Measurements from ENCODE around the gene SNRNP27. TPM values are rescaled to one million over a fixed set of nuclear protein-coding genes. Genes with fewer than 3 reads are reported as not detected.

Gene SNRNP27
- total RNA-seq, 1 experiment from 2014 or later: 130 TPM

- H3K9me3 ChIP-seq (replicated peaks): no peaks in the 10 kb centered on the region
- H3K27me3 ChIP-seq (replicated peaks): no peaks in the 10 kb centered on the region
- H3K4me1 ChIP-seq (replicated peaks): peaks cover 24% of the 10 kb centered on the region
- no peak overlapping the region for H3K4me3 ChIP-seq
- DNase-seq (ENCODE audit: low read depth in 1 of 2, low spot score in 2 of 2): no peak
- peak overlapping the region; percentile 72 for H3K27ac ChIP-seq
- peaks cover 24% of the 10 kb centered on the region for H3K36me3 ChIP-seq
Observed at GRCh38 chr2:69933254-69933828, 39.6 kb downstream of the SNRNP27 start.

GRCh38 chr2:69933839-69934613, 40.3 kb downstream of the SNRNP27 start:
- Histone ChIP-seq H3K27me3 (replicated peaks) (no peaks in the 10 kb centered on the region), H3K36me3 (peaks cover 26% of the 10 kb centered on the region), H3K4me1 (replicated peaks) (peaks cover 24% of the 10 kb centered on the region), H3K27ac (peak overlapping the region; percentile 72), H3K4me3 (no peak overlapping the region), H3K9me3 (replicated peaks) (no peaks in the 10 kb centered on the region)
- DNase-seq (ENCODE audit: low read depth in 1 of 2, low spot score in 2 of 2): peak; percentile 56 to 70

GRCh38 chr2:69934614-69934908, 40.8 kb downstream of the SNRNP27 start:
- H3K27ac ChIP-seq: peak overlapping the region; percentile 72
- H3K36me3 ChIP-seq: peaks cover 27% of the 10 kb centered on the region
- peaks cover 24% of the 10 kb centered on the region for H3K4me1 ChIP-seq (replicated peaks)
- no peak for DNase-seq (ENCODE audit: low read depth in 1 of 2, low spot score in 2 of 2)
- no peak overlapping the region for H3K4me3 ChIP-seq
- no peaks in the 10 kb centered on the region for H3K27me3 ChIP-seq (replicated peaks)
- no peaks in the 10 kb centered on the region for H3K9me3 ChIP-seq (replicated peaks)

- H3K9me3 ChIP-seq (replicated peaks): no peaks in the 10 kb centered on the region
- H3K36me3 ChIP-seq: peaks cover 28% of the 10 kb centered on the region
- peak overlapping the region; percentile 72 for H3K27ac ChIP-seq
- DNase-seq (ENCODE audit: low read depth in 1 of 2, low spot score in 2 of 2): no peak
- no peaks in the 10 kb centered on the region for H3K27me3 ChIP-seq (replicated peaks)
- peaks cover 24% of the 10 kb centered on the region for H3K4me1 ChIP-seq (replicated peaks)
- no peak overlapping the region for H3K4me3 ChIP-seq
Observed at GRCh38 chr2:69935011-69935410, 41.3 kb downstream of the SNRNP27 start.

GRCh38 chr2:69936906-69937305, 43.1 kb downstream of the SNRNP27 start:
- no peak for DNase-seq (ENCODE audit: low read depth in 1 of 2, low spot score in 2 of 2)
- Histone ChIP-seq H3K36me3 (peaks cover 35% of the 10 kb centered on the region), H3K27me3 (replicated peaks) (no peaks in the 10 kb centered on the region)

GRCh38 chr2:69937968-69938367, 44.2 kb downstream of the SNRNP27 start:
- no peak for DNase-seq (ENCODE audit: low read depth in 1 of 2, low spot score in 2 of 2)
- Histone ChIP-seq H3K4me3 (no peak overlapping the region), H3K9me3 (replicated peaks) (no peaks in the 10 kb centered on the region), H3K4me1 (replicated peaks) (peaks cover 24% of the 10 kb centered on the region), H3K36me3 (peaks cover 41% of the 10 kb centered on the region), H3K27me3 (replicated peaks) (no peaks in the 10 kb centered on the region), H3K27ac (no peak overlapping the region)

More at GRCh38 chr2:69936906-69937305, 43.1 kb downstream of the SNRNP27 start:
- Histone ChIP-seq H3K4me1 (replicated peaks) (peaks cover 24% of the 10 kb centered on the region), H3K27ac (no peak overlapping the region), H3K4me3 (no peak overlapping the region), H3K9me3 (replicated peaks) (no peaks in the 10 kb centered on the region)

GRCh38 chr2:69939722-69940121, 46.0 kb downstream of the SNRNP27 start:
- Histone ChIP-seq H3K27me3 (replicated peaks) (no peaks in the 10 kb centered on the region), H3K27ac (no peak overlapping the region), H3K9me3 (replicated peaks) (no peaks in the 10 kb centered on the region), H3K36me3 (peaks cover 41% of the 10 kb centered on the region), H3K4me3 (no peak overlapping the region), H3K4me1 (replicated peaks) (peaks cover 10% of the 10 kb centered on the region)
- no peak for DNase-seq (ENCODE audit: low read depth in 1 of 2, low spot score in 2 of 2)

GRCh38 chr2:69940691-69941090, 46.9 kb downstream of the SNRNP27 start:
- peaks cover 10% of the 10 kb centered on the region for H3K4me1 ChIP-seq (replicated peaks)
- no peak overlapping the region for H3K4me3 ChIP-seq
- H3K27ac ChIP-seq: no peak overlapping the region
- H3K9me3 ChIP-seq (replicated peaks): no peaks in the 10 kb centered on the region
- DNase-seq (ENCODE audit: low read depth in 1 of 2, low spot score in 2 of 2): no peak
- H3K27me3 ChIP-seq (replicated peaks): no peaks in the 10 kb centered on the region
- peaks cover 36% of the 10 kb centered on the region for H3K36me3 ChIP-seq

GRCh38 chr2:69943000-69943842, 49.5 kb downstream of the SNRNP27 start:
- Histone ChIP-seq H3K4me3 (no peak overlapping the region), H3K4me1 (replicated peaks) (peaks cover 31% of the 10 kb centered on the region), H3K36me3 (peaks cover 19% of the 10 kb centered on the region), H3K27me3 (replicated peaks) (no peaks in the 10 kb centered on the region), H3K27ac (no peak overlapping the region), H3K9me3 (replicated peaks) (no peaks in the 10 kb centered on the region)
- DNase-seq (ENCODE audit: low read depth in 1 of 2, low spot score in 2 of 2): no peak

- Histone ChIP-seq H3K4me3 (no peak overlapping the region), H3K36me3 (peaks cover 15% of the 10 kb centered on the region), H3K27ac (no peak overlapping the region), H3K9me3 (replicated peaks) (no peaks in the 10 kb centered on the region), H3K27me3 (replicated peaks) (no peaks in the 10 kb centered on the region), H3K4me1 (replicated peaks) (peaks cover 35% of the 10 kb centered on the region)
- no peak for DNase-seq (ENCODE audit: low read depth in 1 of 2, low spot score in 2 of 2)
Observed at GRCh38 chr2:69943843-69944525, 50.2 kb downstream of the SNRNP27 start.

- Histone ChIP-seq H3K4me1 (replicated peaks) (peaks cover 35% of the 10 kb centered on the region), H3K36me3 (peaks cover 13% of the 10 kb centered on the region), H3K9me3 (replicated peaks) (no peaks in the 10 kb centered on the region)
Observed at GRCh38 chr2:69944756-69945155, 51.0 kb downstream of the SNRNP27 start.

GRCh38 chr2:69945441-69945840, 51.7 kb downstream of the SNRNP27 start:
- H3K27ac ChIP-seq: peak overlapping the region; percentile 80
- no peaks in the 10 kb centered on the region for H3K27me3 ChIP-seq (replicated peaks)
- H3K4me1 ChIP-seq (replicated peaks): peaks cover 40% of the 10 kb centered on the region
- H3K36me3 ChIP-seq: peaks cover 13% of the 10 kb centered on the region
- no peaks in the 10 kb centered on the region for H3K9me3 ChIP-seq (replicated peaks)
- DNase-seq (ENCODE audit: low read depth in 1 of 2, low spot score in 2 of 2): no peak
- H3K4me3 ChIP-seq: no peak overlapping the region

More at GRCh38 chr2:69944756-69945155, 51.0 kb downstream of the SNRNP27 start:
- Histone ChIP-seq H3K27me3 (replicated peaks) (no peaks in the 10 kb centered on the region), H3K27ac (no peak overlapping the region), H3K4me3 (no peak overlapping the region)
- DNase-seq (ENCODE audit: low read depth in 1 of 2, low spot score in 2 of 2): no peak

- Histone ChIP-seq H3K4me3 (no peak overlapping the region), H3K27me3 (replicated peaks) (no peaks in the 10 kb centered on the region), H3K9me3 (replicated peaks) (no peaks in the 10 kb centered on the region), H3K36me3 (peaks cover 10% of the 10 kb centered on the region), H3K4me1 (replicated peaks) (peaks cover 41% of the 10 kb centered on the region), H3K27ac (peak overlapping the region; percentile 80)
- no peak for DNase-seq (ENCODE audit: low read depth in 1 of 2, low spot score in 2 of 2)
Observed at GRCh38 chr2:69945941-69946340, 52.2 kb downstream of the SNRNP27 start.

All from SJSA1 (cell line).